IMR-90 (cell line): Measurements from ENCODE around the gene HDHD3. TPM values are rescaled to one million over a fixed set of nuclear protein-coding genes. Genes with fewer than 3 reads are reported as not detected.

Source experiments
- ATAC-seq: fragments of 200-7000 bp; cut with Tn5 transposase; 2 replicates; pipeline ENCODE4 v1.9.1; 2020; ENCODE audit warnings: low read depth, mild to moderate bottlenecking, moderate library complexity
- BruUV-seq: library from RNA; stranded (reverse); fragments of 400-500 nt; replicated peaks from 2 replicates; lab custom pipeline; 2021; lab: Mats Ljungman, UMichigan
- CTCF ChIA-PET: fragments of 300-600 bp; formaldehyde crosslinking; extraction: SDS; loops from one replicate; lab custom pipeline; 2021; ENCODE audit warnings: antibody characterized with exemption; lab: Yijun Ruan, JAX
- POLR2A ChIA-PET: fragments of 300-600 bp; sonication (Branson Sonifier 250); formaldehyde crosslinking; loops from one replicate; lab custom pipeline; 2022; ENCODE audit warnings: antibody characterized with exemption; ENCODE audit not compliant: unreplicated experiment; lab: Charles Lee
- DNase-seq: peaks from one replicate; pipeline ENCODE4 v3.0.0; 2013
- H2AFZ ChIP-seq: replicated peaks from 2 replicates; pipeline ENCODE3; 2013; ENCODE audit warnings: low read length, mild to moderate bottlenecking; ENCODE audit not compliant: poor library complexity
- H2AK5ac ChIP-seq: 2 replicates; pipeline ENCODE4 v1.6.1; 2013; ENCODE audit warnings: low read depth, low read length, inconsistent platforms
- H2AK9ac ChIP-seq: replicated peaks from 2 replicates; pipeline ENCODE3; 2013; ENCODE audit warnings: mild to moderate bottlenecking, low read depth, low read length, moderate library complexity; ENCODE audit not compliant: poor library complexity
- H2BK120ac ChIP-seq: 2 replicates; pipeline ENCODE4 v1.6.1; 2013; ENCODE audit warnings: low read depth, low read length, inconsistent platforms
- H2BK15ac ChIP-seq: 3 replicates; pipeline ENCODE4 v1.6.1; 2013; ENCODE audit warnings: low read depth, low read length, inconsistent platforms
- H2BK20ac ChIP-seq: 2 replicates; pipeline ENCODE4 v1.6.1; 2013; ENCODE audit warnings: low read depth, mild to moderate bottlenecking, inconsistent platforms, low read length, moderate library complexity
- H2BK5ac ChIP-seq: 2 replicates; pipeline ENCODE4 v1.6.1; 2013; ENCODE audit warnings: mild to moderate bottlenecking, low read depth, low read length, inconsistent platforms; ENCODE audit not compliant: poor library complexity, severe bottlenecking
- H3K14ac ChIP-seq: replicated peaks from 2 replicates; pipeline ENCODE4 v1.6.1; 2013; ENCODE audit warnings: low read depth, low read length, inconsistent platforms
- H3K18ac ChIP-seq: 2 replicates; pipeline ENCODE4 v1.6.1; 2013; ENCODE audit warnings: low read depth, low read length, control low read depth
- H3K23ac ChIP-seq: 2 replicates; pipeline ENCODE4 v1.6.1; 2013; ENCODE audit warnings: low read depth, low read length, inconsistent platforms
- H3K27ac ChIP-seq: 2 replicates; pipeline ENCODE4 v1.5.1; 2013; ENCODE audit warnings: mild to moderate bottlenecking, control low read depth, low read length; ENCODE audit not compliant: insufficient read depth
- H3K27me3 ChIP-seq: 2 replicates; pipeline ENCODE4 v1.6.1; 2013; ENCODE audit warnings: low read length; ENCODE audit not compliant: control insufficient read depth, insufficient read depth
- H3K36me3 ChIP-seq: 2 replicates; pipeline ENCODE4 v1.6.1; 2013; ENCODE audit warnings: low read length, mixed read lengths; ENCODE audit not compliant: control insufficient read depth, insufficient read depth
- H3K4ac ChIP-seq: 2 replicates; pipeline ENCODE4 v1.6.1; 2013; ENCODE audit warnings: low read depth, low read length, inconsistent platforms
- H3K4me1 ChIP-seq: 2 replicates; pipeline ENCODE4 v1.6.1; 2013; ENCODE audit warnings: low read length, mixed read lengths; ENCODE audit not compliant: control insufficient read depth, insufficient read depth
- H3K4me2 ChIP-seq: 2 replicates; pipeline ENCODE4 v1.6.1; 2013; ENCODE audit warnings: low read depth, mild to moderate bottlenecking, control low read depth, low read length, moderate library complexity
- H3K4me3 ChIP-seq: 2 replicates; pipeline ENCODE4 v1.5.1; 2013; ENCODE audit warnings: low read depth, mild to moderate bottlenecking, control low read depth, low read length, moderate library complexity; ENCODE audit not compliant: insufficient read depth
- H3K56ac ChIP-seq: 2 replicates; pipeline ENCODE4 v1.6.1; 2013; ENCODE audit warnings: low read length, inconsistent platforms; ENCODE audit not compliant: insufficient read depth; ENCODE audit errors: extremely low read depth
- H3K79me1 ChIP-seq, 2 experiments: 2 replicates each; pipeline ENCODE4 v1.6.1; 2013; ENCODE audit warnings: low read length in 2 of 2, inconsistent platforms in 1 of 2, low read depth in 1 of 2
- H3K9ac ChIP-seq: 2 replicates; pipeline ENCODE4 v1.6.1; 2013; ENCODE audit warnings: low read depth, low read length, control low read depth
- H3K9me1 ChIP-seq: 2 replicates; pipeline ENCODE4 v1.6.1; 2013; ENCODE audit warnings: low read length, inconsistent platforms; ENCODE audit not compliant: insufficient read depth
- H3K9me3 ChIP-seq: 2 replicates; pipeline ENCODE4 v1.6.1; 2013; ENCODE audit warnings: low read length; ENCODE audit not compliant: control insufficient read depth, insufficient read depth
- H4K20me1 ChIP-seq: 2 replicates; pipeline ENCODE4 v1.6.1; 2013; ENCODE audit warnings: low read length, inconsistent platforms; ENCODE audit not compliant: insufficient read depth
- H4K5ac ChIP-seq: 2 replicates; pipeline ENCODE4 v1.6.1; 2013; ENCODE audit warnings: mild to moderate bottlenecking, low read depth, low read length, control low read depth
- H4K8ac ChIP-seq, 2 experiments: 2 replicates each; pipeline ENCODE4 v1.6.1; 2013; ENCODE audit warnings: low read depth in 2 of 2, low read length in 2 of 2, control low read depth in 1 of 2, inconsistent platforms in 1 of 2
- H4K91ac ChIP-seq: 2 replicates; pipeline ENCODE4 v1.6.1; 2013; ENCODE audit warnings: low read depth, low read length, inconsistent platforms; ENCODE audit not compliant: insufficient read depth
- CTCF ChIP-seq: conservative IDR thresholded peaks from 2 replicates; pipeline ENCODE4 v1.5.1; 2012; ENCODE audit warnings: mild to moderate bottlenecking, low read depth, low read length, improper control_type of control experiment
- RAD21 ChIP-seq: IDR thresholded peaks from 2 replicates; pipeline ENCODE4 v1.6.1; 2012; ENCODE audit warnings: low read length, improper control_type of control experiment
- RCOR1 ChIP-seq: IDR thresholded peaks from 2 replicates; pipeline ENCODE4 v1.6.1; 2012; ENCODE audit warnings: mild to moderate bottlenecking, low read length, improper control_type of control experiment; ENCODE audit not compliant: insufficient replicate concordance
- RFX5 ChIP-seq: IDR thresholded peaks from 2 replicates; pipeline ENCODE4 v1.8.0; 2012; ENCODE audit warnings: low read depth, mild to moderate bottlenecking, low read length, moderate library complexity
- WGBS, 2 experiments: methylation state at CpG; one replicate each; pipeline versions ENCODE4 v1.1.5 to v1.1.7; 2013; ENCODE audit warnings: missing lambda C conversion rate in 2 of 2; ENCODE audit not compliant: insufficient read length in 1 of 2; ENCODE audit errors: extremely low coverage in 2 of 2; 5-methylcytosine and 5-hydroxymethylcytosine counted together
- dilution Hi-C: fragments of 300-500 bp; cut with HindIII; formaldehyde crosslinking; loops from one replicate; pipeline ENCODE4 v1.14.3; 2018; ENCODE audit warnings: low sequenced_read_pairs; ENCODE audit not compliant: unreplicated experiment
- in situ Hi-C: fragments of 300-500 bp; cut with MboI; formaldehyde crosslinking; loops from 3 replicates; pipeline ENCODE4 v1.14.3; 2019; ENCODE audit warnings: low sequenced_read_pairs, inconsistent platforms, mixed read lengths
- intact Hi-C: fragments of 100-400 bp; cut with micrococcal nuclease; formaldehyde crosslinking; loops from 2 replicates; pipeline ENCODE4 v1.10.0; 2022
- polyA plus RNA-seq, 3 experiments: library from polyadenylated mRNA; depleted of rRNA; stranded (reverse); fragments of >200 nt; gene quantifications; 2 replicates each; pipeline ENCODE4 v1.2.3, GENCODE V29; 2012; ENCODE audit warnings: low replicate concordance in 1 of 3
- total RNA-seq: library from RNA; depleted of rRNA; stranded (reverse); fragments of >200 nt; gene quantifications from 2 replicates; pipeline ENCODE4 v1.2.3, GENCODE V29; 2012

HDHD3 gene
- total and polyA plus RNA-seq, 2 of the 4 experiments (the other 2 are of a cell fraction), result 7.0 to 8.6 TPM

- dilution Hi-C loops, result no loop called here
- no peak overlapping the region for H2AFZ ChIP-seq
- DNase-seq (no peak), ATAC-seq (no peak)
- H3K56ac ChIP-seq, result no peak overlapping the region
- H3K27ac ChIP-seq, result no peak overlapping the region
- no peak overlapping the region for H3K14ac ChIP-seq
- H4K5ac ChIP-seq, result no peak overlapping the region
- no peak overlapping the region for H2BK20ac ChIP-seq
- H3K4me3 ChIP-seq, result no peak overlapping the region
- no TSS peak for BruUV-seq
- H4K20me1 ChIP-seq, result no peaks in the 10 kb centered on the region
- H2AK5ac ChIP-seq, result no peak overlapping the region
- peak overlapping the region; percentile 31; the same call in 1 of the 2 replicates for H3K23ac ChIP-seq
- H2BK120ac ChIP-seq, result no peak overlapping the region
- no peak overlapping the region for H2BK5ac ChIP-seq
- no peak overlapping the region for H3K18ac ChIP-seq
- no peak overlapping the region for H2AK9ac ChIP-seq
- H3K9me3 ChIP-seq, result no peaks in the 10 kb centered on the region
- H3K4ac ChIP-seq, result no peak overlapping the region
- H2BK15ac ChIP-seq, result no peak overlapping the region
- ChIA-PET CTCF (no interaction called here), POLR2A (no interaction called here)
- peaks cover 62% of the 10 kb centered on the region for H3K27me3 ChIP-seq
- H3K79me1 ChIP-seq, result no peaks in the 10 kb centered on the region
- in situ Hi-C loops, result no loop called here
- no peak overlapping the region for H3K4me2 ChIP-seq
- H4K8ac ChIP-seq, result no peak overlapping the region
- H4K91ac ChIP-seq, result no peak overlapping the region
- no peaks in the 10 kb centered on the region for H3K4me1 ChIP-seq
- H3K9ac ChIP-seq, result no peak overlapping the region
- 80% methylated on average over 2 of the region's 13 CpGs; no CpG with 5 or more reads in 1 of the 2 experiments for WGBS, 2 experiments
- intact Hi-C loops, result no loop called here
- no peaks in the 10 kb centered on the region for H3K36me3 ChIP-seq
- H3K9me1 ChIP-seq, result no peaks in the 10 kb centered on the region
- TF ChIP-seq RCOR1 (no peak), RFX5 (no peak), RAD21 (no peak), CTCF (no peak)
Measured at GRCh38 chr9:113349066-113349444, 27.7 kb downstream of the HDHD3 start.
